Thymus (tissue), 14 donors: ENCODE measurements around the gene HCAR3. TPM values are rescaled to one million over a fixed set of nuclear protein-coding genes. Genes with fewer than 3 reads are reported as not detected.
"Not testable (repeated sequence)": the region's sequence is repeated elsewhere in the genome, so short reads cannot be mapped to it uniquely, and the experiment has no call there.

ENCODE experiments used
- DNase-seq, 9 donors: peaks; one replicate each; pipeline ENCODE4 v3.0.0-alpha.2; 2013; ENCODE audit warnings: low spot score in 9 of 9, low read depth in 6 of 9, missing footprints in 1 of 9
- H3K27ac ChIP-seq, 2 donors: one replicate each; pipeline ENCODE4 v1.5.1; 2013; ENCODE audit warnings: control low read depth in 1 of 2, low read depth in 1 of 2, low read length in 1 of 2, mild to moderate bottlenecking in 1 of 2, moderate library complexity in 1 of 2
- H3K27me3 ChIP-seq, 2 donors: one replicate each; pipeline ENCODE4 v1.5.1; 2013; ENCODE audit warnings: low read length in 1 of 2; ENCODE audit not compliant: control insufficient read depth in 2 of 2, insufficient read depth in 1 of 2
- H3K36me3 ChIP-seq, 2 donors: one replicate each; pipeline ENCODE4 v1.5.1; 2013; ENCODE audit warnings: low read length in 1 of 2, mild to moderate bottlenecking in 1 of 2, moderate library complexity in 1 of 2; ENCODE audit not compliant: control insufficient read depth in 2 of 2, insufficient read depth in 2 of 2
- H3K4me1 ChIP-seq, 2 donors: one replicate each; pipeline ENCODE4 v1.5.1; 2013; ENCODE audit warnings: low read length in 2 of 2; ENCODE audit not compliant: control insufficient read depth in 2 of 2, insufficient read depth in 2 of 2
- H3K4me3 ChIP-seq, 2 donors: one replicate each; pipeline ENCODE4 v1.5.1; 2013; ENCODE audit warnings: low read length in 2 of 2, control low read depth in 1 of 2, mild to moderate bottlenecking in 1 of 2
- H3K9me3 ChIP-seq, 2 donors: one replicate each; pipeline ENCODE4 v1.5.1; 2013; ENCODE audit warnings: low read length in 1 of 2, mild to moderate bottlenecking in 1 of 2; ENCODE audit not compliant: control insufficient read depth in 2 of 2, insufficient read depth in 1 of 2
- WGBS: extraction: QIAGEN DNeasy Blood & Tissue Kit; methylation state at CpG from one replicate; pipeline ENCODE4 v1.1.7; 2013; 5-methylcytosine and 5-hydroxymethylcytosine counted together
- long read RNA-seq, 10 donors: transcript quantifications; one replicate each; lab custom pipeline, GENCODE V29; 2026
- polyA plus RNA-seq: library from polyadenylated mRNA; stranded (reverse); fragments of 200-250 nt; gene quantifications from one replicate; pipeline ENCODE4 v1.2.3, GENCODE V29; 2013
- total RNA-seq: library from RNA; stranded (reverse); fragments of 120-200 nt; gene quantifications from one replicate; pipeline ENCODE4 v1.2.4, GENCODE V29; 2013
- donor health status: healthy.

Gene HCAR3
- total RNA-seq = 0.47 TPM
- 1.8 TPM for polyA plus RNA-seq
- long read RNA-seq, donor 1 = 0 reads
- long read RNA-seq, donor 2 = 0 reads
- long read RNA-seq, donor 3, partial matches to known transcripts = 0 of 1 reads
- long read RNA-seq, donor 3, other reads (novel, unspliced or antisense) = 0 of 1 reads
- long read RNA-seq, donor 4 = 0 reads
- long read RNA-seq, donor 5, partial matches to known transcripts = 0 of 4 reads
- long read RNA-seq, donor 5, other reads (novel, unspliced or antisense) = 0 of 4 reads
- long read RNA-seq, donor 6 = 0 reads
- long read RNA-seq, donor 7 = 0 reads
- long read RNA-seq, donor 8 = 0 reads
- long read RNA-seq, donor 9 = 0 reads
- long read RNA-seq, donor 10 = 0 reads

DNA sequence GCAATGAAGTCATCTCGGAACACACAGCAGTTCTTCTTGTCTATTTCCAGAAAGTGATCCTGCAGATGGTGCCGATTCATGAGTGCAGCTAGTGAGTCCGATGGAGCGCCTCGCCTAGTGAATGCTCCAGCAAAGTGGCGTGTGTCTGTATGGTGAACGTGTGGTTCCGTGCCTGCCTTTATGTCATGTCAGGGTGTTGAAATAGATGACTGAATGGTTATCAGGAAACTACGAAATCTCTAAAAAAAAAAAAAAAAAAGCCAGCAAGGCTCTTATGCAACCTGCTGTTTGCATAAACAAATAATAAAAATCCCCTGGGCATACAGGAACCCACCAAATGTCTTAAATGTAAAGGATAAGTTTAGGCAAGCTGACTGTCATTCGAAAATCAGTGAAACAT is at the start of gene HCAR3:
Gene HCAR3, minus strand, starts transcription at position 154 of the 400 bp plus-strand sequence. Its CDS starts 74 bp downstream, at position 80.
- not testable (repeated sequence) for H3K36me3 ChIP-seq, H3K27ac ChIP-seq, DNase-seq, H3K27me3 ChIP-seq, H3K4me1 ChIP-seq, H3K4me3 ChIP-seq, H3K9me3 ChIP-seq
- 94% methylated on average over 10 of the region's 10 CpGs for WGBS

DNA sequence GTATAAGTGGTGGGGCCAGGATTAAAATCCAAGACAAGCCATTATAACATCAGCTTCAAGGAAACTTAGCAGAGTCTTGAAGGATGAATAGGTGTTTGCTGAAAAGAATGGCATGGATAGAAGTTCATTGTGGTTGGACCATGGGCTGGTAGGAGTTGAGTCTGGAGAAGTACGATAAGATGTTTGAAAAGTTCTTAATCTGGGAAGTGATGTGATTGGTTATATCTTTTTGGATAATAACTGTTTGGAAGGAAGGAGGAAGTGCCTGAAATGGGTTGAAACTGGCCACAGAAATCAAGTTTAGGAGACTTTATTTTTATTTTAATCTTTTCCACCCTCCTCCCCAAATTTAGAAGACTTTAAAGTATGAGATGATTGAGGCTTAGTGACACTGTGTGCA is 41.0 kb upstream of the HCAR3 start:
- Histone ChIP-seq H3K36me3 (peaks cover 31 to 75% of the 10 kb centered on the region in 2 donors), H3K4me3 (no peak overlapping the region)
- WGBS = 97% methylated on average over 1 of the region's 1 CpG

DNA sequence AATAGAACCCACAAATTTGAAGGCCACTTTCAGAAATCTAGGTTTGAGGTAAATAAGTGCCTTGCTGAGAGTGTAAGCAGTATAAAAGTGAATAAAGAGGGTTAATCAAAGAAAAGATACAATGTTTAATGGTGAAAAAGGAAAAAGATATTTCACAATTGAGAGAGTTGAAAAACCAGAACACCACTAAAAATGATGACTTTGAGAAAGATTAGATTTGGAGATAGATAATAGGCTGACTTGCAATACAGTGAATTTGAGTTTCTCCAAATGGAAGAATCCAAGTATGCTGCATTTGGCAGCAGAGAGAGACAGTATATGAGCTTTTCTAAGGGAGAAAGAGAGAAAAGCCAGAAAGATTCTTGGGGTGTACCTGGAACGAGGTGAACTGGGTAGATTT is 38.2 kb upstream of the HCAR3 start:
- H3K27ac ChIP-seq = no peak overlapping the region
- DNase-seq = no peak
- no peaks in the 10 kb centered on the region for H3K27me3 ChIP-seq
- peaks cover 13 to 14% of the 10 kb centered on the region in 2 donors for H3K4me1 ChIP-seq
- no peak overlapping the region for H3K4me3 ChIP-seq
- no peaks in the 10 kb centered on the region for H3K9me3 ChIP-seq
- peaks cover 25 to 56% of the 10 kb centered on the region in 2 donors for H3K36me3 ChIP-seq
- WGBS = 42% methylated on average over 1 of the region's 1 CpG

More for the DNA sequence above, 41.0 kb upstream of the HCAR3 start:
- Histone ChIP-seq H3K4me1 (peaks cover 10% of the 10 kb centered on the region in 2 donors), H3K27ac (no peak overlapping the region), H3K9me3 (no peaks in the 10 kb centered on the region), H3K27me3 (no peaks in the 10 kb centered on the region)
- DNase-seq = no peak

DNA sequence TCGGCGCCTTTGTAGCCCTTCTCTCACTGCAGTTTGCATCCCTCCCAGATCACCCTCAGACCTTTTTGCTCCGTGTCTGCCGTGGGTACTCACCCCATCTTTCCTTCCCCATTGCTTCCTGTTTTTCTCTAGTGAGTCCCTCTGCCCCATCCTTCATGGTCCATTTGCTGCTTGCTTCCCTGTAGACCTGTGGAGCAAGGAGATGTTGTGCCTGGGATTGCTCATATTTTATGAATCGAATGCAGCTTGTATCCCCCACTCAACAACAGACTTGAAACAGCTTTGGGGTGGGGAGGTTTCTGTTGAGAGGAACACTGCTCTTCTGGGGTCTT is 36.7 kb upstream of the HCAR3 start:
- 11% methylated on average over 5 of the region's 5 CpGs for WGBS
- H3K36me3 ChIP-seq = peaks cover 17 to 42% of the 10 kb centered on the region in 2 donors
- no peak for DNase-seq
- peak overlapping the region; percentile 46 to 75 for H3K27ac ChIP-seq
- H3K27me3 ChIP-seq = no peaks in the 10 kb centered on the region
- no peaks in the 10 kb centered on the region for H3K9me3 ChIP-seq
- peaks cover 13 to 14% of the 10 kb centered on the region in 2 donors for H3K4me1 ChIP-seq
- H3K4me3 ChIP-seq = peak overlapping the region; percentile 93 to 96

DNA sequence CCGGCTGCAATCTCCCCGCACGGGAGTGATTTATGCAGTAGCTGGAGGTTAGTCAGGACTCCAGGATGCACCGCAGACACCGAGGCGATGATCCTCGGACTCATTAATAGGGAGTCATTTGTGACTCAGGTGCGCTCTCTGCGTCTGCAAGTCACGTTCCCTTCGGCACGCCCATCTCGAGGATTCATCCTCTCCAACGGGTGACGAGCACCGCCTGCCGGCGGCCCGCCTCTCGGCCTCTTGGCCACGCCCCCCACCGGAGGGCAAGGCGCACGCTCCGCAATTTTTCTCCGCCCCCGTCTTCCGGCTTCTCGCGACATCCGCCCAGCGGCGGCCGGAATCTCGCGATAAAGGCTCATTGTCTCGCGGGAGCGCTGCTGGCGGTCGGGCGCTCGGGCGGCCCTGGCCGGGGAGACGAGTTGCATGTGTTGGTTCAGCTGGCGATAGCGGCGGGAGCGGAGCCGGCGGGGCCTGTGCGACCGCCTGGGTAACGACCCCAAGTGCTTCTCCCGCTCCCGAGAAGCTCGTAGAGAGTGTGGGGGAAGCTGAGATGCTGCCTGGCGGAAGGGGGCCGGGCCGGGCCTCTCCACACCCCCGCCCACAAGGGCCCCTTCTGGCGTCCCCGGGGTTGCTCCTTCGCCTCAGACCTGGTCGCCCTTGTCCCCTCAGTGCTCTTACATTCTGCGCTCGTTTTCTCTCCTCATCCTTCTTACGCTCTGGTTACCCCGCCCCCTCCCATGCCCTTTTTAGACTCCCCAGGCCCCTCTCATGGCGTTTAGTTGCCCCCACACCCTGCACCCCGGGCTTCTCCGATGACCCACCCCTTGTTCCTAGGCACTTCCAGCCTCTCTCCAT is 36.1 kb upstream of the HCAR3 start, which contains the start of gene DENR:
Gene DENR, plus strand, starts transcription at position 361 of the 855 bp plus-strand sequence. CDS start 878 bp downstream, outside the sequence.
- H3K9me3 ChIP-seq = no peaks in the 10 kb centered on the region
- H3K4me1 ChIP-seq = peaks cover 13 to 14% of the 10 kb centered on the region in 2 donors

DNA sequence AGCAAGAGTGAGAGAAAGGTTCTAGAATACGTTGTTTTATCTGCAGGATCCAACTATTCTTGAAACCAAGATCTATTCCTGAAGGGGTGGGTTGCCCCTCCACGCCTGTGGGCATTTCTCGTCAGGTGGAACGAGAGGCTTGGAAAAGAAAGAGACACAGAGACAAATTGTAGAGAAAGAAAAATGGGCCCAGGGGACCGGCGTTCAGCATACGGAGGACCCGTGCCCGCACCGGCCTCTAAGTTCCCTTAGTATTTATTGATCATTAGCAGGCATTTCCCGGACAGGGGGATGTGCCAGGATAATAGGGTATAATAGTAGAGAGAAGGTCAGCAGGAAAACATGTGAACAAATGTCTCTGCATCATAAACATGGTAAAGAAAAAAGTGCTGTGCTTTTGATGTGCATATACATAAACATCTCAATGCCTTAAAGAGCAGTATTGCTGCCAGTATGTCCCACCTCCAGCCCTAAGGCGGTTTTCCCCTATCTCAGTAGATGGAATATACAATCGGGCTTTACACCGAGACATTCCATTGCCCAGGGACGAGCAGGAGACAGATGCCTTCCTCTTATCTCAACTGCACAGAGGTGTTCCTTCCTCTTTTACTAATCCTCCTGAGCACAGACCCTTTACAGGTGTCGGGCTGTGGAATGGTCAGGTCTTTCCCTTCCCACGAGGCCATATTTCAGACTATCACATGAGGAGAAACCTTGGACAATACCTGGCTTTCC is 34.3 kb upstream of the HCAR3 start:
- H3K27ac ChIP-seq = peak overlapping the region in 1 of 2 donors; percentile 11
- 76% methylated on average over 17 of the region's 17 CpGs for WGBS
- DNase-seq = not testable (repeated sequence)

More for the DNA sequence above, 36.1 kb upstream of the HCAR3 start, which contains the start of gene DENR:
- Histone ChIP-seq H3K27me3 (no peaks in the 10 kb centered on the region), H3K27ac (peak within 1 kb of the TSS; percentile 75 to 95), H3K4me3 (peak within 1 kb of the TSS; percentile 93 to 96), H3K36me3 (peaks cover 11 to 36% of the 10 kb centered on the region in 2 donors)
- DNase-seq = peak; percentile 92 to 99 (median 97)
- WGBS = under 1% methylated on average over 73 of the region's 73 CpGs

DNA sequence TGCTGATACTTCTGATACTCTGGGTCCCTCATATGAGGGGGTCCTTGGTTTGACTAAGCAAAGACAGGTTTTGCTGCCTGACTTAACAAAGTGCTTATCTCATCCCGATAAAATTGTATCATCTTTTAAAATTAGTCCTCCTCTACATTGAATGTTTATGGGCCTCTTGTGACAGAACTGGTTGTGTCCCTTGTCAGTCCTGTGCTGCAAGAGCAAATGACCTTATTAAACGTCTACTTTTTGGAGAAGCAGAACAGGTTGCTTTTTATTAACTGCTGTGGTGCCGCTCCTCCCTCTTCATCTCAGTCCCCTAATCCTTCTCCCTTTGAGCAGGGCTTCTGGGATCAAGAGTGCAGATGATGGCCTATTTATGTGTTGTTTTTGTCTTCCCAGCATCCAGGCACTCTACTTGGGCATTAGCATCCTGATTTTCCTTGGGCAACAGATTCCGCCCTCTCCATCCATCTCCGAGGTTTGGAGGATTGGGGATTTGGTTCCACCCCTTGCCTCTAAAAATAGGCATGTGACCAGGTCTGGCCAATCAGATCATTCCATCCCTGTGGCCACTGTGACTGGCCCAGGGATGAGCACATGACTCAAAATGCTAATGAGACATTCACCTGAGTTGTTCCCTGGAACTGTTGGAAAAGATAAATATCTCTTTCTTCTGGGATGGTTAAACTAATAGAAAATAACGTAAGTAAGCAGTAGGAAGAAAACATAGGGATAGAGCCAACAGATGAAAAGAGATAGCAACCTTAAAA is 33.1 kb upstream of the HCAR3 start:
- Histone ChIP-seq H3K9me3 (no peaks in the 10 kb centered on the region), H3K4me1 (peaks cover 13 to 14% of the 10 kb centered on the region in 2 donors), H3K27me3 (no peaks in the 10 kb centered on the region), H3K27ac (no peak overlapping the region), H3K36me3 (peaks cover 4 to 13% of the 10 kb centered on the region in 2 donors), H3K4me3 (no peak overlapping the region)
- 95% methylated on average over 6 of the region's 6 CpGs for WGBS
- no peak for DNase-seq

More for the DNA sequence above, 34.3 kb upstream of the HCAR3 start:
- Histone ChIP-seq H3K36me3 (peaks cover 4 to 21% of the 10 kb centered on the region in 2 donors), H3K4me1 (peaks cover 13 to 14% of the 10 kb centered on the region in 2 donors)
- H3K4me3 ChIP-seq, H3K9me3 ChIP-seq, H3K27me3 ChIP-seq: not testable (repeated sequence)
